OCI-LY1 (cell line): Measurements from ENCODE around the gene AOC3.

Experiments
- H2AFZ ChIP-seq: fragments of 200-600 bp; sonication (generic), shearing (Covaris generic); 2 replicates; pipeline ENCODE4 v1.6.0; 2014; ENCODE audit warnings: antibody characterized with exemption, mild to moderate bottlenecking, low read length
- H3F3A ChIP-seq: fragments of 200-600 bp; sonication (generic), shearing (Covaris generic); 2 replicates; pipeline ENCODE4 v1.6.0; 2014; ENCODE audit warnings: mild to moderate bottlenecking, antibody characterized with exemption, low read length, moderate library complexity; ENCODE audit not compliant: insufficient read depth
- H3K27ac ChIP-seq: fragments of 200-600 bp; sonication (generic); 2 replicates; pipeline ENCODE4 v1.5.1; 2014; ENCODE audit warnings: low read length, mixed run types, mild to moderate bottlenecking, low read depth; ENCODE audit not compliant: poor library complexity, severe bottlenecking
- H3K27me3 ChIP-seq: fragments of 200-600 bp; sonication (generic); 2 replicates; pipeline ENCODE4 v1.6.0; 2014; ENCODE audit warnings: antibody characterized with exemption, mild to moderate bottlenecking, low read length, moderate library complexity; ENCODE audit not compliant: insufficient read depth
- H3K36me3 ChIP-seq: fragments of 200-600 bp; sonication (generic); 2 replicates; pipeline ENCODE4 v1.6.1; 2014; ENCODE audit warnings: mild to moderate bottlenecking, antibody characterized with exemption, low read length, moderate library complexity, mixed read lengths; ENCODE audit not compliant: insufficient read depth
- H3K4me1 ChIP-seq: fragments of 200-600 bp; sonication (generic); 2 replicates; pipeline ENCODE4 v1.5.1; 2014; ENCODE audit warnings: mild to moderate bottlenecking, low read length, moderate library complexity; ENCODE audit not compliant: insufficient read depth, severe bottlenecking
- H3K4me2 ChIP-seq: fragments of 200-600 bp; sonication (generic), shearing (Covaris generic); 2 replicates; pipeline ENCODE4 v1.6.1; 2014; ENCODE audit warnings: low read length
- H3K4me3 ChIP-seq: fragments of 200-600 bp; sonication (generic); 2 replicates; pipeline ENCODE4 v1.5.1; 2014; ENCODE audit warnings: low read length, low read depth, mild to moderate bottlenecking, mixed read lengths; ENCODE audit not compliant: poor library complexity, severe bottlenecking
- H3K79me2 ChIP-seq: fragments of 200-600 bp; shearing (Covaris generic); 2 replicates; pipeline ENCODE4 v1.6.1; 2016; ENCODE audit warnings: mixed run types, low read length, mixed read lengths; ENCODE audit not compliant: insufficient read depth
- H3K9ac ChIP-seq: fragments of 200-600 bp; sonication (generic), shearing (Covaris generic); 2 replicates; pipeline ENCODE4 v1.6.1; 2014; ENCODE audit warnings: mild to moderate bottlenecking, low read length, mixed read lengths
- H3K9me2 ChIP-seq: fragments of 200-600 bp; sonication (generic), shearing (Covaris generic); 2 replicates; pipeline ENCODE4 v1.6.1; 2014; ENCODE audit warnings: low read depth, mild to moderate bottlenecking, low read length, mixed read lengths
- H3K9me3 ChIP-seq: fragments of 200-600 bp; shearing (Covaris generic); 2 replicates; pipeline ENCODE4 v1.6.1; 2014; ENCODE audit warnings: low read length, mixed read lengths
- H4K20me1 ChIP-seq: fragments of 200-600 bp; sonication (generic), shearing (Covaris generic); 2 replicates; pipeline ENCODE4 v1.6.0; 2016; ENCODE audit warnings: mild to moderate bottlenecking, low read length; ENCODE audit not compliant: insufficient read depth
- EZH2 ChIP-seq: fragments of 200-600 bp; sonication (generic), shearing (Covaris generic); IDR thresholded peaks from 2 replicates; pipeline ENCODE4 v1.8.0; 2017; ENCODE audit warnings: borderline replicate concordance, mixed run types, mild to moderate bottlenecking, antibody characterized with exemption, low read length, moderate library complexity, mixed read lengths
- TF ChIP-seq, protein P1 (sequence below): fragments of 200-600 bp; sonication (generic), shearing (Covaris generic); IDR thresholded peaks from 2 replicates; pipeline ENCODE4 v1.5.1; 2017; ENCODE audit warnings: mild to moderate bottlenecking, antibody characterized with exemption, low read length, moderate library complexity, mixed read lengths

AOC3 gene

DNA sequence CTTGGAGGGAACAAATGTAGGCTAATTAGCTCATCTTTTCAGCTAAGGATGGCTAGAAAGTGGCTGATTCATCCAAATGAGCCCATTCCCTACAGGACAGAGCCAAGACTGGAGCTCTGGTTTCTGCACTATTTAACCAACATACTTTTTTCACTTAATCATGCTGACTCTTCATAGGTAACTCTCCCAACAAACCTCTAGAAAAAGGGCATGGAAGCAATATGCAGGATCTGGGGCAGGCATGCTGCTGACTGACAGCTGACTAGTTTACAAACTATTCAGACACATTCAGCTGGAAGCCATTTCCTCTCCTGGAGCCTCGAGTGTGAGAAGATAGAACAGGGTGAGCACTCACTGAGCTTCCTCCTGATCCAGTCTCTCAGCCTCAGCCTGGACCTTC is 33.1 kb upstream of the AOC3 start:
- TF ChIP-seq, protein P1, sequence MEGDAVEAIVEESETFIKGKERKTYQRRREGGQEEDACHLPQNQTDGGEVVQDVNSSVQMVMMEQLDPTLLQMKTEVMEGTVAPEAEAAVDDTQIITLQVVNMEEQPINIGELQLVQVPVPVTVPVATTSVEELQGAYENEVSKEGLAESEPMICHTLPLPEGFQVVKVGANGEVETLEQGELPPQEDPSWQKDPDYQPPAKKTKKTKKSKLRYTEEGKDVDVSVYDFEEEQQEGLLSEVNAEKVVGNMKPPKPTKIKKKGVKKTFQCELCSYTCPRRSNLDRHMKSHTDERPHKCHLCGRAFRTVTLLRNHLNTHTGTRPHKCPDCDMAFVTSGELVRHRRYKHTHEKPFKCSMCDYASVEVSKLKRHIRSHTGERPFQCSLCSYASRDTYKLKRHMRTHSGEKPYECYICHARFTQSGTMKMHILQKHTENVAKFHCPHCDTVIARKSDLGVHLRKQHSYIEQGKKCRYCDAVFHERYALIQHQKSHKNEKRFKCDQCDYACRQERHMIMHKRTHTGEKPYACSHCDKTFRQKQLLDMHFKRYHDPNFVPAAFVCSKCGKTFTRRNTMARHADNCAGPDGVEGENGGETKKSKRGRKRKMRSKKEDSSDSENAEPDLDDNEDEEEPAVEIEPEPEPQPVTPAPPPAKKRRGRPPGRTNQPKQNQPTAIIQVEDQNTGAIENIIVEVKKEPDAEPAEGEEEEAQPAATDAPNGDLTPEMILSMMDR, result no peak
- no peaks in the 10 kb centered on the region for H3K9me2 ChIP-seq
- no peaks in the 10 kb centered on the region; the same call in 1 of the 2 replicates for H3K79me2 ChIP-seq
- H3F3A ChIP-seq, result 0 out of 2 replicates have a peak, but pooled peaks cover 8% of the 10 kb centered on the region
- peaks cover 8% of the 10 kb centered on the region for H3K4me1 ChIP-seq
- H3K9me3 ChIP-seq, result no peaks in the 10 kb centered on the region
- H3K4me3 ChIP-seq, result no peak overlapping the region
- H3K4me2 ChIP-seq, result no peak overlapping the region
- H3K27me3 ChIP-seq, result no peaks in the 10 kb centered on the region
- H2AFZ ChIP-seq, result no peak overlapping the region
- no peaks in the 10 kb centered on the region for H4K20me1 ChIP-seq
- H3K36me3 ChIP-seq, result peaks cover 82% of the 10 kb centered on the region
- H3K27ac ChIP-seq, result no peak overlapping the region
- H3K9ac ChIP-seq, result no peak overlapping the region

DNA sequence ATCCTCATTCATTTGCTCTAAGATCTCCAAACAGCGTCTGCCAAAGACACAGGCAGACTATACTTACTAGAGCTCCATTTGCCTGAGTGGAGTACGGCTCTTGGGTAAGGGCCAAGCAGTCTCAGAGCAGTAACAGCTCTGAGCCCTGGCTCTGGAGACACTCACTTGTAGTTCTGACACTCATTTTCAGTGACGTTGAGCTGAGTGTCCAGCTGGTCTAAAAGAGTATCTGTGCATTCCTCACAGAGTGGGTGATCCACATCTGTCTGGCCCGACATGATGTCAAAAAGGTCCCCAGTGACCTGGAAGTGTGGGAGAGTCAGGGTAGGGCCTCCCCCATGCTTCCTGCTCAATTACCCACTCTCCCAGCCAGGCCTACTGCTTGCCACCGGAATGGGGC is 32.6 kb upstream of the AOC3 start:
- Histone ChIP-seq H3K4me3 (no peak overlapping the region), H3K9ac (no peak overlapping the region), H3K27ac (no peak overlapping the region), H3K4me2 (no peak overlapping the region), H3K9me2 (no peaks in the 10 kb centered on the region), H4K20me1 (no peaks in the 10 kb centered on the region), H3K79me2 (peaks cover 3% of the 10 kb centered on the region), H3K36me3 (peaks cover 78% of the 10 kb centered on the region), H3K9me3 (no peaks in the 10 kb centered on the region), H3K4me1 (peaks cover 13% of the 10 kb centered on the region), H2AFZ (no peak overlapping the region), H3K27me3 (no peaks in the 10 kb centered on the region), H3F3A (0 out of 2 replicates have a peak, but pooled peaks cover 8% of the 10 kb centered on the region)
- no peak for TF ChIP-seq EZH2
- TF ChIP-seq, protein P1, result no peak

DNA sequence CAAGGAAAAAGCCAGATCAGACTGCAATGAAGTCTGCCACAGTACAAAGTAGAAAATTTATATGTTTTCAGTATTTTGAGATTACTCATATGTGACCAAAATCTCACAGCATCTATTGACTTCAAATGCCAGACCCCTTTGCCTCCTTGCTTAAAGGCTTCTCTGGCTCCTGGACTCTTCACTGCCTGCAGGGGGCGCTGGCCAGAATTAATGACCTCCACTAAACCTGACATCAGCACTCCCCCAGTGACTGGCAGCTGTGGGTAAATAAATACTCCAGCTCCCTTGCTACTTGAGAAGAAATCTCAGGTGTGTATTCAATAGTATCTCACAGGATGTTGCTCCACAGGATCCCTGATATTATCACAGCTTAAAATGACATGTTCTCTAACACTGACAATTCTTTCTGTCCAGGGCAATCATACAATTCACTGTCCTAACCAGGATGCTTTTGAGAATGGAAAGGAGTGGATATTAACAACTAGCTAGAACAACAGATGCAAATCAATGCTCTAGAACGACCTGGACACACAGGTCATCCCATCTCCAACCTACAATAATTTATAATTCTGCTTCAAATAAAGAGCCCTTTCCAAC is 31.0 kb upstream of the AOC3 start:
- H3F3A ChIP-seq, result 0 out of 2 replicates have a peak, but pooled peaks cover 8% of the 10 kb centered on the region
- H3K9me3 ChIP-seq, result no peaks in the 10 kb centered on the region
- H3K9me2 ChIP-seq, result no peaks in the 10 kb centered on the region
- no peaks in the 10 kb centered on the region for H4K20me1 ChIP-seq
- H2AFZ ChIP-seq, result no peak overlapping the region
- H3K79me2 ChIP-seq, result peaks cover 7% of the 10 kb centered on the region
- no peak overlapping the region for H3K27ac ChIP-seq
- TF ChIP-seq, protein P1, result peak; percentile 88
- TF ChIP-seq EZH2, result no peak
- no peak overlapping the region for H3K4me2 ChIP-seq
- H3K4me1 ChIP-seq, result peaks cover 19% of the 10 kb centered on the region
- H3K9ac ChIP-seq, result no peak overlapping the region
- H3K36me3 ChIP-seq, result peaks cover 62% of the 10 kb centered on the region
- H3K4me3 ChIP-seq, result no peak overlapping the region
- no peaks in the 10 kb centered on the region for H3K27me3 ChIP-seq
